SU-DHL-6 (cell line): Measurements from ENCODE around the gene SPIB.

ENCODE experiments used
- H2AFZ ChIP-seq: fragments of 200-600 bp; sonication (generic); 2 replicates; pipeline ENCODE4 v1.6.1; 2014; ENCODE audit warnings: low read depth, mild to moderate bottlenecking, moderate library complexity, mixed read lengths, antibody characterized with exemption, low read length; ENCODE audit not compliant: severe bottlenecking
- H3F3A ChIP-seq: fragments of 200-600 bp; shearing (Covaris generic); 2 replicates; pipeline ENCODE4 v1.6.0; 2016; ENCODE audit warnings: antibody characterized with exemption, mild to moderate bottlenecking; ENCODE audit not compliant: insufficient read depth
- H3K27ac ChIP-seq: fragments of 200-600 bp; sonication (generic); 2 replicates; pipeline ENCODE4 v1.5.1; 2016; ENCODE audit warnings: low read depth, mild to moderate bottlenecking, low read length, moderate library complexity, mixed read lengths
- H3K27me3 ChIP-seq: fragments of 200-600 bp; sonication (generic), shearing (Covaris generic); 2 replicates; pipeline ENCODE4 v1.6.0; 2014; ENCODE audit warnings: mild to moderate bottlenecking, low read length
- H3K36me3 ChIP-seq: fragments of 200-600 bp; sonication (generic); 2 replicates; pipeline ENCODE4 v1.6.1; 2014; ENCODE audit warnings: mild to moderate bottlenecking, low read length, mixed read lengths
- H3K4me2 ChIP-seq: fragments of 300-600, 200-600 bp; shearing (Covaris generic), sonication (generic); 2 replicates; pipeline ENCODE4 v1.6.0; 2014; ENCODE audit warnings: low read length, low read depth, mild to moderate bottlenecking; ENCODE audit not compliant: poor library complexity, severe bottlenecking
- H3K4me3 ChIP-seq: fragments of 200-600 bp; sonication (generic); 2 replicates; pipeline ENCODE4 v1.5.1; 2014; ENCODE audit warnings: antibody characterized with exemption, low read length, mild to moderate bottlenecking, mixed read lengths; ENCODE audit not compliant: insufficient read depth, poor library complexity, severe bottlenecking
- H3K79me2 ChIP-seq: fragments of 200-600 bp; sonication (generic); 2 replicates; pipeline ENCODE4 v1.6.1; 2014; ENCODE audit warnings: mild to moderate bottlenecking, low read length, moderate library complexity; ENCODE audit not compliant: insufficient read depth
- H3K9ac ChIP-seq: fragments of 200-600 bp; sonication (generic); 2 replicates; pipeline ENCODE4 v1.7.0; 2014; ENCODE audit warnings: mild to moderate bottlenecking, low read length
- H3K9me2 ChIP-seq: fragments of 200-600 bp; sonication (generic); replicated peaks from 2 replicates; pipeline ENCODE4 v1.6.1; 2014; ENCODE audit warnings: low read length; ENCODE audit not compliant: insufficient read depth
- H3K9me3 ChIP-seq: fragments of 200-600 bp; sonication (generic); 2 replicates; pipeline ENCODE4 v1.6.1; 2014; ENCODE audit warnings: low read length, mixed read lengths; ENCODE audit not compliant: insufficient read depth
- H4K20me1 ChIP-seq: fragments of 200-600 bp; sonication (generic); 2 replicates; pipeline ENCODE4 v1.6.1; 2014; ENCODE audit warnings: low read depth, mild to moderate bottlenecking, antibody characterized with exemption, low read length, moderate library complexity, mixed read lengths
- CTCF ChIP-seq: fragments of 200-600 bp; sonication (generic); IDR thresholded peaks from one replicate; pipeline ENCODE4 v1.5.1; 2017; ENCODE audit warnings: antibody characterized with exemption, mild to moderate bottlenecking, low read length, moderate library complexity; ENCODE audit not compliant: insufficient read depth, poor library complexity, severe bottlenecking
- EZH2phosphoT487 ChIP-seq: fragments of 200-600 bp; sonication (generic), shearing (Covaris generic); conservative IDR thresholded peaks from 2 replicates; pipeline ENCODE4 v1.6.1; 2018; ENCODE audit warnings: mild to moderate bottlenecking, antibody characterized with exemption, low read length, moderate library complexity, mixed read lengths

The SPIB gene

GRCh38 chr19:50377051-50377461, 41.7 kb upstream of the SPIB start:
- H3K9ac ChIP-seq: no peak overlapping the region
- no peak overlapping the region for H2AFZ ChIP-seq
- H3K9me3 ChIP-seq: no peaks in the 10 kb centered on the region
- H3K9me2 ChIP-seq: no peaks in the 10 kb centered on the region
- no peaks in the 10 kb centered on the region for H3K79me2 ChIP-seq
- no peak overlapping the region for H3K27ac ChIP-seq
- peaks cover 13% of the 10 kb centered on the region for H3F3A ChIP-seq
- no peak for TF ChIP-seq EZH2phosphoT487
- no peak for TF ChIP-seq CTCF
- H3K4me3 ChIP-seq: peak overlapping the region; percentile 48
- H3K27me3 ChIP-seq: no peaks in the 10 kb centered on the region
- no peaks in the 10 kb centered on the region for H4K20me1 ChIP-seq
- no peaks in the 10 kb centered on the region for H3K36me3 ChIP-seq
- H3K4me2 ChIP-seq: peak overlapping the region; percentile 99

GRCh38 chr19:50377517-50377916, 41.2 kb upstream of the SPIB start:
- Histone ChIP-seq H3F3A (peaks cover 12% of the 10 kb centered on the region), H2AFZ (no peak overlapping the region), H3K36me3 (no peaks in the 10 kb centered on the region), H3K27me3 (no peaks in the 10 kb centered on the region), H3K79me2 (no peaks in the 10 kb centered on the region), H3K4me3 (no peak overlapping the region), H3K9me3 (no peaks in the 10 kb centered on the region), H4K20me1 (no peaks in the 10 kb centered on the region), H3K4me2 (no peak overlapping the region), H3K27ac (no peak overlapping the region), H3K9me2 (no peaks in the 10 kb centered on the region), H3K9ac (no peak overlapping the region)
- TF ChIP-seq EZH2phosphoT487 (no peak), CTCF (no peak)

- Histone ChIP-seq H3K27ac (no peak overlapping the region), H3K9me3 (no peaks in the 10 kb centered on the region), H3F3A (peaks cover 19% of the 10 kb centered on the region), H3K4me3 (no peak overlapping the region), H3K9ac (no peak overlapping the region), H2AFZ (no peak overlapping the region), H3K79me2 (no peaks in the 10 kb centered on the region), H3K4me2 (no peak overlapping the region), H3K9me2 (no peaks in the 10 kb centered on the region), H3K36me3 (no peaks in the 10 kb centered on the region), H3K27me3 (no peaks in the 10 kb centered on the region), H4K20me1 (no peaks in the 10 kb centered on the region)
- TF ChIP-seq CTCF: no peak
- TF ChIP-seq EZH2phosphoT487: no peak
Measured at GRCh38 chr19:50378169-50378862, 40.4 kb upstream of the SPIB start.
